Activated T-helper 1 cell treated with anti-CD3 and anti-CD28 coated beads, Interleukin-2, amount 50 U/mL, for 16 hours (primary cell): ENCODE measurements around the gene MMAA.

Experiments used
- DNase-seq, 2 donors: peaks; one replicate each; pipeline ENCODE4 v3.0.0-alpha.2; 2020; ENCODE audit warnings: low read depth in 1 of 2, low spot score in 1 of 2

Gene MMAA

GRCh38 chr4:145703850-145704497 is 84.8 kb downstream of the MMAA start:
- DNase-seq: no peak

- no peak for DNase-seq
These were observed 90.2 kb downstream of the MMAA start for GRCh38 chr4:145709336-145709735.
